SK-N-SH (cell line): ENCODE measurements around the gene MEF2A. TPM values are rescaled to one million over a fixed set of nuclear protein-coding genes. Genes with fewer than 3 reads are reported as not detected.

Experiments
- CTCF ChIA-PET: fragments of 300-600, 350-600 bp; formaldehyde crosslinking; extraction: SDS; loops from one replicate; lab custom pipeline; 2021; lab: Yijun Ruan, JAX
- POLR2A ChIA-PET: fragments of 350-600 bp; sonication (Branson Sonifier 250); formaldehyde crosslinking; extraction: SDS; loops from one replicate; lab custom pipeline; 2020; ENCODE audit warnings: antibody characterized with exemption, inconsistent platforms; lab: Yijun Ruan, JAX
- DNase-seq: peaks from one replicate; pipeline ENCODE4 v3.0.0; 2012
- H2AFZ ChIP-seq: fragments of 200-600 bp; sonication (generic); 2 replicates; pipeline ENCODE4 v1.8.1; 2016; ENCODE audit warnings: antibody characterized with exemption, mild to moderate bottlenecking, low read depth
- H3F3A ChIP-seq: fragments of 200-600 bp; sonication (generic); replicated peaks from 2 replicates; pipeline ENCODE3; 2016; ENCODE audit warnings: antibody characterized with exemption, mild to moderate bottlenecking; ENCODE audit not compliant: insufficient read depth
- H3K27ac ChIP-seq, 2 experiments: fragments of 200-500 bp in 1 of 2; fragments of 200-600 bp in 1 of 2; sonication (Bioruptor generic) in 1 of 2; sonication (generic), shearing (Covaris generic) in 1 of 2; 2 replicates each; pipeline versions ENCODE4 v1.5.1 to v1.6.1; 2014 to 2016; ENCODE audit warnings: low read depth in 2 of 2, inconsistent platforms in 1 of 2, low read length in 1 of 2, mild to moderate bottlenecking in 1 of 2, mixed read lengths in 1 of 2
- H3K27me3 ChIP-seq: fragments of 200-600 bp; sonication (generic), shearing (Covaris generic); 2 replicates; pipeline ENCODE4 v1.6.1; 2016; ENCODE audit warnings: mixed run types; ENCODE audit not compliant: insufficient read depth
- H3K36me3 ChIP-seq, 2 experiments: fragments of 200-500 bp in 1 of 2; fragments of 200-600 bp in 1 of 2; sonication (Bioruptor generic) in 1 of 2; sonication (generic) in 1 of 2; replicated peaks in 1 of 2; 2 replicates each; pipeline versions ENCODE3 to v1.5.1; 2014 to 2016; ENCODE audit warnings: low read length in 1 of 2, mild to moderate bottlenecking in 1 of 2; ENCODE audit not compliant: insufficient read depth in 2 of 2, control insufficient read depth in 1 of 2
- H3K4me1 ChIP-seq, 2 experiments: fragments of 200-500 bp in 1 of 2; fragments of 200-600 bp in 1 of 2; sonication (Bioruptor generic) in 1 of 2; sonication (generic), shearing (Covaris generic) in 1 of 2; 2 replicates each; pipeline versions ENCODE4 v1.5.1 to v1.6.1; 2014 to 2016; ENCODE audit warnings: low read depth in 1 of 2, low read length in 1 of 2, mixed run types in 1 of 2; ENCODE audit not compliant: insufficient read depth in 2 of 2, control insufficient read depth in 1 of 2
- H3K4me2 ChIP-seq: fragments of 200-600 bp; sonication (generic), shearing (Covaris generic); 2 replicates; pipeline ENCODE4 v1.6.1; 2017; ENCODE audit warnings: mixed run types
- H3K4me3 ChIP-seq, 2 experiments: fragments of 200-500 bp in 1 of 2; fragments of 200-600 bp in 1 of 2; sonication (Bioruptor generic) in 1 of 2; sonication (generic), shearing (Covaris generic) in 1 of 2; 2 replicates each; pipeline versions ENCODE4 v1.5.1 to v1.8.1; 2014 to 2016; ENCODE audit warnings: low read depth in 2 of 2, inconsistent platforms in 1 of 2, low read length in 1 of 2, mild to moderate bottlenecking in 1 of 2, mixed read lengths in 1 of 2, moderate library complexity in 1 of 2
- H3K79me2 ChIP-seq: fragments of 200-600 bp; sonication (generic); 2 replicates; pipeline ENCODE4 v1.8.1; 2017; ENCODE audit warnings: mild to moderate bottlenecking; ENCODE audit not compliant: insufficient read depth
- H3K9ac ChIP-seq: fragments of 200-600 bp; sonication (generic); 2 replicates; pipeline ENCODE4 v1.6.1; 2017; ENCODE audit warnings: mixed run types
- H3K9me2 ChIP-seq: fragments of 200-600 bp; sonication (generic); 2 replicates; pipeline ENCODE4 v1.6.1; 2017; ENCODE audit warnings: mixed run types
- H3K9me3 ChIP-seq: fragments of 200-600 bp; sonication (generic); 2 replicates; pipeline ENCODE4 v1.6.1; 2017; ENCODE audit warnings: mixed run types, mild to moderate bottlenecking, moderate library complexity
- H4K20me1 ChIP-seq: fragments of 200-600 bp; sonication (generic); 2 replicates; pipeline ENCODE4 v1.6.1; 2017; ENCODE audit warnings: mild to moderate bottlenecking, mixed run types; ENCODE audit not compliant: insufficient read depth
- CHD2 ChIP-seq: fragments of 150-350 bp; IDR thresholded peaks from 2 replicates; pipeline ENCODE4 v1.6.1; 2018; ENCODE audit warnings: low read length; ENCODE audit not compliant: partially characterized antibody
- ELF1 ChIP-seq: IDR thresholded peaks from 2 replicates; pipeline ENCODE4 v1.4.0; 2012
- EP300 ChIP-seq, 2 experiments: IDR thresholded peaks; 2 replicates each; pipeline versions ENCODE4 v1.4.0 to v1.6.1; 2012; ENCODE audit warnings: borderline replicate concordance in 1 of 2, low read depth in 1 of 2, low read length in 1 of 2
- FOSL2 ChIP-seq: IDR thresholded peaks from 2 replicates; pipeline ENCODE4 v1.4.0; 2012; ENCODE audit warnings: low read depth, mild to moderate bottlenecking, moderate library complexity, borderline replicate concordance
- FOXJ3 ChIP-seq: sonication (generic); formaldehyde crosslinking; IDR thresholded peaks from 2 replicates; pipeline ENCODE4 v1.5.1; 2020; ENCODE audit warnings: mild to moderate bottlenecking, missing genetic modification reagents
- FOXM1 ChIP-seq: IDR thresholded peaks from 2 replicates; pipeline ENCODE4 v1.4.0; 2012; ENCODE audit warnings: low read depth, mild to moderate bottlenecking
- GABPA ChIP-seq: IDR thresholded peaks from 2 replicates; pipeline ENCODE4 v1.4.0; 2012; ENCODE audit warnings: low read depth, mild to moderate bottlenecking
- JUND ChIP-seq: IDR thresholded peaks from 2 replicates; pipeline ENCODE4 v1.4.0; 2012
- MAX ChIP-seq: IDR thresholded peaks from 2 replicates; pipeline ENCODE4 v1.4.0; 2012; ENCODE audit warnings: low read depth
- MEF2A ChIP-seq: IDR thresholded peaks from 2 replicates; pipeline ENCODE4 v1.4.0; 2012; ENCODE audit warnings: low read depth, borderline replicate concordance
- NRF1 ChIP-seq: IDR thresholded peaks from 2 replicates; pipeline ENCODE4 v1.6.1; 2012; ENCODE audit warnings: low read depth, mild to moderate bottlenecking, low read length
- RAD21 ChIP-seq: IDR thresholded peaks from 2 replicates; pipeline ENCODE4 v1.6.1; 2012; ENCODE audit warnings: mild to moderate bottlenecking, low read length
- TCF12 ChIP-seq: IDR thresholded peaks from 2 replicates; pipeline ENCODE4 v1.4.0; 2012
- TEAD4 ChIP-seq: IDR thresholded peaks from 2 replicates; pipeline ENCODE4 v1.4.0; 2012; ENCODE audit warnings: mild to moderate bottlenecking, borderline replicate concordance; ENCODE audit not compliant: insufficient read depth
- USF1 ChIP-seq: IDR thresholded peaks from 2 replicates; pipeline ENCODE4 v1.4.0; 2012; ENCODE audit warnings: low read depth, borderline replicate concordance
- ZBTB33 ChIP-seq: IDR thresholded peaks from 2 replicates; pipeline ENCODE4 v1.4.0; 2012; ENCODE audit warnings: low read depth, borderline replicate concordance
- WGBS: methylation state at CpG from one replicate; pipeline ENCODE4 v1.1.6; 2017; ENCODE audit warnings: low lambda C conversion rate; 5-methylcytosine and 5-hydroxymethylcytosine counted together
- polyA plus RNA-seq, 3 experiments: library from polyadenylated mRNA; depleted of rRNA; stranded (reverse); fragments of >200 nt; gene quantifications; 2 replicates each; pipeline ENCODE4 v1.2.3, GENCODE V29; 2012

Gene MEF2A
- polyA plus RNA-seq, 1 of the 3 experiments (the other 2 are of a cell fraction), result 20.9 TPM

- POLR2A ChIA-PET, result no interaction called here
- WGBS, result 67% methylated on average over 4 of the region's 4 CpGs
- peak overlapping the region; percentile 2 to 73; a peak in 3 of 4 replicates for H3K27ac ChIP-seq
- DNase-seq, result no peak
- H3K4me3 ChIP-seq, result no peak overlapping the region
- peak overlapping the region; percentile 47 for H3K4me2 ChIP-seq
- no peaks in the 10 kb centered on the region for H3K36me3 ChIP-seq
- no peaks in the 10 kb centered on the region; the same call in 1 of the 2 replicates for H3K27me3 ChIP-seq
- H3F3A ChIP-seq, result peaks cover 13% of the 10 kb centered on the region
- peaks cover 0 to 10% of the 10 kb centered on the region in 2 experiments; a peak in 3 of 4 replicates for H3K4me1 ChIP-seq
- no peak overlapping the region for H3K9ac ChIP-seq
- no peaks in the 10 kb centered on the region for H3K79me2 ChIP-seq
- no peak for TF ChIP-seq FOXJ3
- TF ChIP-seq ZBTB33, result no peak
- no peak for TF ChIP-seq RAD21
- TF ChIP-seq ELF1, result no peak
- no peak for TF ChIP-seq JUND
- TF ChIP-seq USF1, result no peak
- TF ChIP-seq NRF1, result no peak
- TF ChIP-seq GABPA, result no peak
- no peak for TF ChIP-seq CHD2
- no peak for TF ChIP-seq MAX
- TF ChIP-seq FOXM1, result no peak
- TF ChIP-seq TCF12, result no peak
- TF ChIP-seq FOSL2, result no peak
- H3K9me3 ChIP-seq, result no peaks in the 10 kb centered on the region
- no peaks in the 10 kb centered on the region for H3K9me2 ChIP-seq
- 0 out of 2 replicates have a peak overlapping the region, but pooled peaks have one; percentile 38 for H2AFZ ChIP-seq
- CTCF ChIA-PET, result no interaction called here
- H4K20me1 ChIP-seq, result no peaks in the 10 kb centered on the region
Measured at GRCh38 chr15:99537344-99537743, 28.4 kb upstream of the MEF2A start.

- peaks cover 13% of the 10 kb centered on the region for H3F3A ChIP-seq
- no peaks in the 10 kb centered on the region for H3K79me2 ChIP-seq
- no peak for DNase-seq
- no peak overlapping the region for H2AFZ ChIP-seq
- no peaks in the 10 kb centered on the region for H4K20me1 ChIP-seq
- H3K4me1 ChIP-seq, result peaks cover 0 to 10% of the 10 kb centered on the region in 2 experiments; a peak in 3 of 4 replicates
- TF ChIP-seq FOXM1, result no peak
- TF ChIP-seq EP300 (IDR thresholded peaks at IDR 0.05; ENCODE audit: borderline replicate concordance in 1 of 2, low read depth in 1 of 2, low read length in 1 of 2), result no peak
- no peak for TF ChIP-seq TEAD4
- no peak for TF ChIP-seq MEF2A
- H3K9ac ChIP-seq, result no peak overlapping the region
- CTCF ChIA-PET, result no interaction called here
- POLR2A ChIA-PET, result no interaction called here
- no peak overlapping the region for H3K4me3 ChIP-seq
- no peaks in the 10 kb centered on the region for H3K9me2 ChIP-seq
- no peak overlapping the region for H3K27ac ChIP-seq
- no peaks in the 10 kb centered on the region for H3K9me3 ChIP-seq
- H3K27me3 ChIP-seq, result no peaks in the 10 kb centered on the region; the same call in 1 of the 2 replicates
- WGBS, result 61% methylated on average over 1 of the region's 1 CpG
- H3K4me2 ChIP-seq, result no peak overlapping the region
- H3K36me3 ChIP-seq, result no peaks in the 10 kb centered on the region
Measured at GRCh38 chr15:99538261-99538660, 27.5 kb upstream of the MEF2A start.
